SU-DHL-6 (cell line): ENCODE measurements around the gene CRYBG1.

Source experiments
- H2AFZ ChIP-seq: fragments of 200-600 bp; sonication (generic); 2 replicates; pipeline ENCODE4 v1.6.1; 2014; ENCODE audit warnings: low read depth, mild to moderate bottlenecking, moderate library complexity, mixed read lengths, antibody characterized with exemption, low read length; ENCODE audit not compliant: severe bottlenecking
- H3F3A ChIP-seq: fragments of 200-600 bp; shearing (Covaris generic); 2 replicates; pipeline ENCODE4 v1.6.0; 2016; ENCODE audit warnings: antibody characterized with exemption, mild to moderate bottlenecking; ENCODE audit not compliant: insufficient read depth
- H3K27ac ChIP-seq: fragments of 200-600 bp; sonication (generic); 2 replicates; pipeline ENCODE4 v1.5.1; 2016; ENCODE audit warnings: low read depth, mild to moderate bottlenecking, low read length, moderate library complexity, mixed read lengths
- H3K27me3 ChIP-seq: fragments of 200-600 bp; sonication (generic), shearing (Covaris generic); 2 replicates; pipeline ENCODE4 v1.6.0; 2014; ENCODE audit warnings: mild to moderate bottlenecking, low read length
- H3K36me3 ChIP-seq: fragments of 200-600 bp; sonication (generic); 2 replicates; pipeline ENCODE4 v1.6.1; 2014; ENCODE audit warnings: mild to moderate bottlenecking, low read length, mixed read lengths
- H3K4me2 ChIP-seq: fragments of 300-600, 200-600 bp; shearing (Covaris generic), sonication (generic); 2 replicates; pipeline ENCODE4 v1.6.0; 2014; ENCODE audit warnings: low read length, low read depth, mild to moderate bottlenecking; ENCODE audit not compliant: poor library complexity, severe bottlenecking
- H3K4me3 ChIP-seq: fragments of 200-600 bp; sonication (generic); 2 replicates; pipeline ENCODE4 v1.5.1; 2014; ENCODE audit warnings: antibody characterized with exemption, low read length, mild to moderate bottlenecking, mixed read lengths; ENCODE audit not compliant: insufficient read depth, poor library complexity, severe bottlenecking
- H3K79me2 ChIP-seq: fragments of 200-600 bp; sonication (generic); 2 replicates; pipeline ENCODE4 v1.6.1; 2014; ENCODE audit warnings: mild to moderate bottlenecking, low read length, moderate library complexity; ENCODE audit not compliant: insufficient read depth
- H3K9ac ChIP-seq: fragments of 200-600 bp; sonication (generic); 2 replicates; pipeline ENCODE4 v1.7.0; 2014; ENCODE audit warnings: mild to moderate bottlenecking, low read length
- H3K9me2 ChIP-seq: fragments of 200-600 bp; sonication (generic); replicated peaks from 2 replicates; pipeline ENCODE4 v1.6.1; 2014; ENCODE audit warnings: low read length; ENCODE audit not compliant: insufficient read depth
- H3K9me3 ChIP-seq: fragments of 200-600 bp; sonication (generic); 2 replicates; pipeline ENCODE4 v1.6.1; 2014; ENCODE audit warnings: low read length, mixed read lengths; ENCODE audit not compliant: insufficient read depth
- H4K20me1 ChIP-seq: fragments of 200-600 bp; sonication (generic); 2 replicates; pipeline ENCODE4 v1.6.1; 2014; ENCODE audit warnings: low read depth, mild to moderate bottlenecking, antibody characterized with exemption, low read length, moderate library complexity, mixed read lengths
- EZH2phosphoT487 ChIP-seq: fragments of 200-600 bp; sonication (generic), shearing (Covaris generic); conservative IDR thresholded peaks from 2 replicates; pipeline ENCODE4 v1.6.1; 2018; ENCODE audit warnings: mild to moderate bottlenecking, antibody characterized with exemption, low read length, moderate library complexity, mixed read lengths
- TF ChIP-seq, protein P1 (sequence below): fragments of 200-600 bp; sonication (generic); IDR thresholded peaks from one replicate; pipeline ENCODE4 v1.5.1; 2017; ENCODE audit warnings: antibody characterized with exemption, mild to moderate bottlenecking, low read length, moderate library complexity; ENCODE audit not compliant: insufficient read depth, poor library complexity, severe bottlenecking

Gene CRYBG1

GRCh38 chr6:106385530-106385929, 25.0 kb downstream of the CRYBG1 start:
- Histone ChIP-seq H3K9me3 (no peaks in the 10 kb centered on the region), H3K27me3 (no peaks in the 10 kb centered on the region), H4K20me1 (no peaks in the 10 kb centered on the region), H3K27ac (no peak overlapping the region), H3K9me2 (no peaks in the 10 kb centered on the region), H3K4me2 (no peak overlapping the region), H3K4me3 (no peak overlapping the region), H2AFZ (no peak overlapping the region), H3F3A (no peaks in the 10 kb centered on the region), H3K36me3 (no peaks in the 10 kb centered on the region), H3K9ac (no peak overlapping the region), H3K79me2 (no peaks in the 10 kb centered on the region)
- no peak for TF ChIP-seq EZH2phosphoT487
- TF ChIP-seq, protein P1, sequence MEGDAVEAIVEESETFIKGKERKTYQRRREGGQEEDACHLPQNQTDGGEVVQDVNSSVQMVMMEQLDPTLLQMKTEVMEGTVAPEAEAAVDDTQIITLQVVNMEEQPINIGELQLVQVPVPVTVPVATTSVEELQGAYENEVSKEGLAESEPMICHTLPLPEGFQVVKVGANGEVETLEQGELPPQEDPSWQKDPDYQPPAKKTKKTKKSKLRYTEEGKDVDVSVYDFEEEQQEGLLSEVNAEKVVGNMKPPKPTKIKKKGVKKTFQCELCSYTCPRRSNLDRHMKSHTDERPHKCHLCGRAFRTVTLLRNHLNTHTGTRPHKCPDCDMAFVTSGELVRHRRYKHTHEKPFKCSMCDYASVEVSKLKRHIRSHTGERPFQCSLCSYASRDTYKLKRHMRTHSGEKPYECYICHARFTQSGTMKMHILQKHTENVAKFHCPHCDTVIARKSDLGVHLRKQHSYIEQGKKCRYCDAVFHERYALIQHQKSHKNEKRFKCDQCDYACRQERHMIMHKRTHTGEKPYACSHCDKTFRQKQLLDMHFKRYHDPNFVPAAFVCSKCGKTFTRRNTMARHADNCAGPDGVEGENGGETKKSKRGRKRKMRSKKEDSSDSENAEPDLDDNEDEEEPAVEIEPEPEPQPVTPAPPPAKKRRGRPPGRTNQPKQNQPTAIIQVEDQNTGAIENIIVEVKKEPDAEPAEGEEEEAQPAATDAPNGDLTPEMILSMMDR = no peak

DNA sequence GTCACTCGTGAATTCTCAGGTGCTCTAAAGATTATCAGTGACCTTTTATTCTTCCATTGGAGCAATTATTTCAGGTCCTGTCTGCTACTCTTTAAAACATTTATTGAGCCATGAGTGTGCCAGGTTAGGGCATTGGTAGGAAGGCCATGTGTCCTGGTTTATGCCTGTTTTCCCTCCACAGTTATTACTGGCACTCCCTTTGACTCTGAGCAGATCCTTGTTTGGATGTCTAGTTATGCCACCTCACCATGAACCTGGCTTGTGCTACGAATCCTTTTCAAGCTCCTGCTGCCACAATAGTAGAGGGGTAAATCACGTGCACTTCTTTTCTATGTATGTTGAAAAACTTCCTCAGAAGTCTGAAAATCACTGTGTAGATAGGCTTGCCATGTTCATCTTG, 27.4 kb downstream of the CRYBG1 start:
- Histone ChIP-seq H2AFZ (no peak overlapping the region), H3K36me3 (no peaks in the 10 kb centered on the region), H3K4me3 (no peak overlapping the region), H3K27ac (no peak overlapping the region), H3F3A (no peaks in the 10 kb centered on the region), H3K27me3 (no peaks in the 10 kb centered on the region), H3K9ac (no peak overlapping the region), H3K79me2 (no peaks in the 10 kb centered on the region), H3K4me2 (no peak overlapping the region), H3K9me2 (no peaks in the 10 kb centered on the region), H4K20me1 (no peaks in the 10 kb centered on the region), H3K9me3 (no peaks in the 10 kb centered on the region)
- TF ChIP-seq EZH2phosphoT487 = no peak
- TF ChIP-seq, protein P1 = no peak

- no peak overlapping the region for H2AFZ ChIP-seq
- no peaks in the 10 kb centered on the region for H3K79me2 ChIP-seq
- H3K4me3 ChIP-seq = no peak overlapping the region
- H3K9me2 ChIP-seq = no peaks in the 10 kb centered on the region
- H4K20me1 ChIP-seq = no peaks in the 10 kb centered on the region
- H3K4me2 ChIP-seq = no peak overlapping the region
- no peak overlapping the region for H3K27ac ChIP-seq
- no peaks in the 10 kb centered on the region for H3F3A ChIP-seq
- TF ChIP-seq EZH2phosphoT487 = no peak
- TF ChIP-seq, protein P1 = no peak
- H3K27me3 ChIP-seq = no peaks in the 10 kb centered on the region
- no peaks in the 10 kb centered on the region for H3K9me3 ChIP-seq
- no peaks in the 10 kb centered on the region for H3K36me3 ChIP-seq
- H3K9ac ChIP-seq = no peak overlapping the region
Observed at GRCh38 chr6:106390088-106390487, 29.6 kb downstream of the CRYBG1 start.
